ENCODE results near the gene SNRNP40. TPM values are rescaled to one million over a fixed set of nuclear protein-coding genes. Genes with fewer than 3 reads are reported as not detected.

SNRNP40 gene
- total RNA-seq, 1 experiment from 2014 or later, result 103 TPM

DNA sequence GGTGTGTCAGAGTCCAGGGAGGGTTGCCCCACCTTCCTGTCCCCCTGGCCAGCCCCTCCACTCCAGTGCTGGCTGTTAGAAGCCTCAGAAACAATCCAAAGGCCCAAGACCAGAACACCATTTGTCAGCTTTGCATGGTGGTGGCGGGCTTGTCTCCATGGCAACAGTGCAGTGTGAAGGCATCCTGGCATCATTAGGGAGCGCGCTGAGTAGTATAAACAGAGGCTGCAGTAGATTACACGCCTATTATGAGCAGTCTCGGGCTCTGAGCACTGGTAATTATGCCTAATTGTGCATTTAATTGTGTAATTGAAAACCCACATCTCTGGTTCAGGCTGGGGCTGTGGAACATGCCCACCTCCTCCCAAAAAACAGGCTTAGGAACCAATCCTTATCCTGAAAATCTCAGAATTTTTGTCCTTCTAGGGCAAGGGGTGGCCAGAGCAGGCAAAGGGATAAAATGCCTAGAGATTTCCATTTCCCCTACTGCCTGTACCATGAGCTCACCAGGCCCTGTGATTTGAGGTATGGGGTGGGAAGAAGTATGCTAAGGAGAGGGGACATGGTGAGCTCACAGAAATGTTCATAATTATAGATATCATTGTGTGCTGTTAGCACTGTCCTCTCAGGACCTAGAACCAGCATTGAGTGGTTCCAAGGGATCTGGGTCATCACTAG is 68.6 kb downstream of the SNRNP40 start:
- CTCF ChIA-PET, result interaction anchor here (0.6 to 0.9 kb wide), 2 partner anchors 47 to 1373 kb away, joined by 3 read pairs; no protein-coding TSS in a partner anchor
- no peak for DNase-seq (ENCODE audit: low spot score)

DNA sequence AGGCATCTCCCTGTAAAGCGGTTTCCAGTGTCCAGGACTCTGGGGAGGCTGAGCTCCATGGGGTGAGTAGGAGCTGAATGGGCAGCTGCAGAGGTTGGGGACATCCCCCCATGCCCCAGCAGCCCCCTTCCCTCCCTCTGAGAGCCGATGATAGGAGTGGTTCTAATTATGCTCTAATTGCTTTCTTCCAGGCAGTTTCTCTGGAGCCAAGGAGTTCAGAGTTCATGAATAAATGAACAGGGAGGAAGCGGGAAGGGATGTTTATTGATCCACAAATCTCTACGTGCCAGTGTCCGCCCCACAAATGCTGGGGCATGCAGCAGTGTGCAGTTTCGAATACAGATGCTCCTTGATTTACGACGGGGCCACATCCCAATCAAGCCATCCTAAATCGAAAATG is 72.5 kb downstream of the SNRNP40 start:
- ChIA-PET POLR2A (interaction anchor here (0.6 kb wide), 2 partner anchors 30 to 150 kb away, joined by 3 read pairs; no protein-coding TSS in a partner anchor), CTCF (interaction anchor here (0.9 to 1.6 kb wide), 3 partner anchors 10 to 43 kb away, joined by 3 to 6 read pairs (median 5); no protein-coding TSS in a partner anchor)
- 0 out of 2 replicates have a peak overlapping the region, but pooled peaks have one; percentile 8 for H3K27ac Mint-ChIP-seq
- no peaks in the 10 kb centered on the region for H3K9me3 Mint-ChIP-seq
- H3K36me3 Mint-ChIP-seq, result no peaks in the 10 kb centered on the region
- H3K4me1 Mint-ChIP-seq, result peaks cover 18% of the 10 kb centered on the region
- H3K4me3 Mint-ChIP-seq, result no peak overlapping the region
- DNase-seq (ENCODE audit: low spot score), result no peak
- no peaks in the 10 kb centered on the region for H3K27me3 Mint-ChIP-seq (ENCODE audit: low read depth)
- no peak for ATAC-seq
- TF ChIP-seq, protein P1, sequence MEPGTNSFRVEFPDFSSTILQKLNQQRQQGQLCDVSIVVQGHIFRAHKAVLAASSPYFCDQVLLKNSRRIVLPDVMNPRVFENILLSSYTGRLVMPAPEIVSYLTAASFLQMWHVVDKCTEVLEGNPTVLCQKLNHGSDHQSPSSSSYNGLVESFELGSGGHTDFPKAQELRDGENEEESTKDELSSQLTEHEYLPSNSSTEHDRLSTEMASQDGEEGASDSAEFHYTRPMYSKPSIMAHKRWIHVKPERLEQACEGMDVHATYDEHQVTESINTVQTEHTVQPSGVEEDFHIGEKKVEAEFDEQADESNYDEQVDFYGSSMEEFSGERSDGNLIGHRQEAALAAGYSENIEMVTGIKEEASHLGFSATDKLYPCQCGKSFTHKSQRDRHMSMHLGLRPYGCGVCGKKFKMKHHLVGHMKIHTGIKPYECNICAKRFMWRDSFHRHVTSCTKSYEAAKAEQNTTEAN (CRISPR knock-in tag; IDR thresholded peaks at IDR 0.05), result no peak
- TF ChIP-seq CREB1 (CRISPR knock-in tag; IDR thresholded peaks at IDR 0.05) (no peak), ELF4 (CRISPR knock-in tag; IDR thresholded peaks at IDR 0.05; ENCODE audit: low read depth) (no peak), ZNF219 (CRISPR knock-in tag; IDR thresholded peaks at IDR 0.05; ENCODE audit: borderline replicate concordance) (no peak), NFATC4 (CRISPR knock-in tag; IDR thresholded peaks at IDR 0.05) (no peak)
- TF ChIP-seq, protein P2, sequence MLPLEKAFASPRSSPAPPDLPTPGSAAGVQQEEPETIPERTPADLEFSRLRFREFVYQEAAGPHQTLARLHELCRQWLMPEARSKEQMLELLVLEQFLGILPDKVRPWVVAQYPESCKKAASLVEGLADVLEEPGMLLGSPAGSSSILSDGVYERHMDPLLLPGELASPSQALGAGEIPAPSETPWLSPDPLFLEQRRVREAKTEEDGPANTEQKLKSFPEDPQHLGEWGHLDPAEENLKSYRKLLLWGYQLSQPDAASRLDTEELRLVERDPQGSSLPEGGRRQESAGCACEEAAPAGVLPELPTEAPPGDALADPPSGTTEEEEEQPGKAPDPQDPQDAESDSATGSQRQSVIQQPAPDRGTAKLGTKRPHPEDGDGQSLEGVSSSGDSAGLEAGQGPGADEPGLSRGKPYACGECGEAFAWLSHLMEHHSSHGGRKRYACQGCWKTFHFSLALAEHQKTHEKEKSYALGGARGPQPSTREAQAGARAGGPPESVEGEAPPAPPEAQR (CRISPR knock-in tag; IDR thresholded peaks at IDR 0.05), result no peak
- TF ChIP-seq, protein P3, sequence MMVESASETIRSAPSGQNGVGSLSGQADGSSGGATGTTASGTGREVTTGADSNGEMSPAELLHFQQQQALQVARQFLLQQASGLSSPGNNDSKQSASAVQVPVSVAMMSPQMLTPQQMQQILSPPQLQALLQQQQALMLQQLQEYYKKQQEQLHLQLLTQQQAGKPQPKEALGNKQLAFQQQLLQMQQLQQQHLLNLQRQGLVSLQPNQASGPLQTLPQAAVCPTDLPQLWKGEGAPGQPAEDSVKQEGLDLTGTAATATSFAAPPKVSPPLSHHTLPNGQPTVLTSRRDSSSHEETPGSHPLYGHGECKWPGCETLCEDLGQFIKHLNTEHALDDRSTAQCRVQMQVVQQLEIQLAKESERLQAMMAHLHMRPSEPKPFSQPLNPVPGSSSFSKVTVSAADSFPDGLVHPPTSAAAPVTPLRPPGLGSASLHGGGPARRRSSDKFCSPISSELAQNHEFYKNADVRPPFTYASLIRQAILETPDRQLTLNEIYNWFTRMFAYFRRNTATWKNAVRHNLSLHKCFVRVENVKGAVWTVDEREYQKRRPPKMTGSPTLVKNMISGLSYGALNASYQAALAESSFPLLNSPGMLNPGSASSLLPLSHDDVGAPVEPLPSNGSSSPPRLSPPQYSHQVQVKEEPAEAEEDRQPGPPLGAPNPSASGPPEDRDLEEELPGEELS (CRISPR knock-in tag; IDR thresholded peaks at IDR 0.05), result no peak
- TF ChIP-seq, protein P4, sequence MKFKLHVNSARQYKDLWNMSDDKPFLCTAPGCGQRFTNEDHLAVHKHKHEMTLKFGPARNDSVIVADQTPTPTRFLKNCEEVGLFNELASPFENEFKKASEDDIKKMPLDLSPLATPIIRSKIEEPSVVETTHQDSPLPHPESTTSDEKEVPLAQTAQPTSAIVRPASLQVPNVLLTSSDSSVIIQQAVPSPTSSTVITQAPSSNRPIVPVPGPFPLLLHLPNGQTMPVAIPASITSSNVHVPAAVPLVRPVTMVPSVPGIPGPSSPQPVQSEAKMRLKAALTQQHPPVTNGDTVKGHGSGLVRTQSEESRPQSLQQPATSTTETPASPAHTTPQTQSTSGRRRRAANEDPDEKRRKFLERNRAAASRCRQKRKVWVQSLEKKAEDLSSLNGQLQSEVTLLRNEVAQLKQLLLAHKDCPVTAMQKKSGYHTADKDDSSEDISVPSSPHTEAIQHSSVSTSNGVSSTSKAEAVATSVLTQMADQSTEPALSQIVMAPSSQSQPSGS (CRISPR knock-in tag; IDR thresholded peaks at IDR 0.05; ENCODE audit: borderline replicate concordance, low read depth), result no peak

More for the DNA sequence above, 68.6 kb downstream of the SNRNP40 start:
- POLR2A ChIA-PET, result no interaction called here
- no peak for ATAC-seq
- Mint-ChIP-seq H3K9me3 (no peaks in the 10 kb centered on the region), H3K27ac (no peak overlapping the region), H3K4me3 (no peak overlapping the region), H3K36me3 (no peaks in the 10 kb centered on the region), H3K4me1 (peaks cover 10% of the 10 kb centered on the region), H3K27me3 (ENCODE audit: low read depth) (no peaks in the 10 kb centered on the region)
- TF ChIP-seq SMAD4 (CRISPR knock-in tag; IDR thresholded peaks at IDR 0.05) (no peak), ZNF423 (CRISPR knock-in tag; IDR thresholded peaks at IDR 0.05) (no peak), MXD4 (CRISPR knock-in tag; IDR thresholded peaks at IDR 0.05; ENCODE audit: borderline replicate concordance) (no peak), NFATC4 (CRISPR knock-in tag; IDR thresholded peaks at IDR 0.05) (no peak), HMGA2 (CRISPR knock-in tag; IDR thresholded peaks at IDR 0.05) (no peak), NR3C1 (CRISPR knock-in tag; conservative IDR thresholded peaks at IDR 0.05; ENCODE audit: low read depth) (no peak), ATF1 (CRISPR knock-in tag; IDR thresholded peaks at IDR 0.05) (no peak), ZNF263 (CRISPR knock-in tag; IDR thresholded peaks at IDR 0.05; ENCODE audit: low read depth) (no peak), TCF7 (CRISPR knock-in tag; IDR thresholded peaks at IDR 0.05; ENCODE audit: low read depth) (no peak), JUN (CRISPR knock-in tag; IDR thresholded peaks at IDR 0.05) (no peak), SP1 (CRISPR knock-in tag; conservative IDR thresholded peaks at IDR 0.05) (no peak), ELF4 (CRISPR knock-in tag; IDR thresholded peaks at IDR 0.05; ENCODE audit: low read depth) (no peak), TP53 (CRISPR knock-in tag; IDR thresholded peaks at IDR 0.05) (no peak)
- TF ChIP-seq, protein P5, sequence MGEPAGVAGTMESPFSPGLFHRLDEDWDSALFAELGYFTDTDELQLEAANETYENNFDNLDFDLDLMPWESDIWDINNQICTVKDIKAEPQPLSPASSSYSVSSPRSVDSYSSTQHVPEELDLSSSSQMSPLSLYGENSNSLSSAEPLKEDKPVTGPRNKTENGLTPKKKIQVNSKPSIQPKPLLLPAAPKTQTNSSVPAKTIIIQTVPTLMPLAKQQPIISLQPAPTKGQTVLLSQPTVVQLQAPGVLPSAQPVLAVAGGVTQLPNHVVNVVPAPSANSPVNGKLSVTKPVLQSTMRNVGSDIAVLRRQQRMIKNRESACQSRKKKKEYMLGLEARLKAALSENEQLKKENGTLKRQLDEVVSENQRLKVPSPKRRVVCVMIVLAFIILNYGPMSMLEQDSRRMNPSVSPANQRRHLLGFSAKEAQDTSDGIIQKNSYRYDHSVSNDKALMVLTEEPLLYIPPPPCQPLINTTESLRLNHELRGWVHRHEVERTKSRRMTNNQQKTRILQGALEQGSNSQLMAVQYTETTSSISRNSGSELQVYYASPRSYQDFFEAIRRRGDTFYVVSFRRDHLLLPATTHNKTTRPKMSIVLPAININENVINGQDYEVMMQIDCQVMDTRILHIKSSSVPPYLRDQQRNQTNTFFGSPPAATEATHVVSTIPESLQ (CRISPR knock-in tag; IDR thresholded peaks at IDR 0.05), result no peak
- TF ChIP-seq, protein P6, sequence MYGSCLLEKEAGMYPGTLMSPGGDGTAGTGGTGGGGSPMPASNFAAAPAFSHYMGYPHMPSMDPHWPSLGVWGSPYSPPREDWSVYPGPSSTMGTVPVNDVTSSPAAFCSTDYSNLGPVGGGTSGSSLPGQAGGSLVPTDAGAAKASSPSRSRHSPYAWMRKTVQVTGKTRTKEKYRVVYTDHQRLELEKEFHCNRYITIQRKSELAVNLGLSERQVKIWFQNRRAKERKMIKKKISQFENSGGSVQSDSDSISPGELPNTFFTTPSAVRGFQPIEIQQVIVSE (CRISPR knock-in tag; IDR thresholded peaks at IDR 0.05; ENCODE audit: borderline replicate concordance), result no peak
- TF ChIP-seq, protein P7, sequence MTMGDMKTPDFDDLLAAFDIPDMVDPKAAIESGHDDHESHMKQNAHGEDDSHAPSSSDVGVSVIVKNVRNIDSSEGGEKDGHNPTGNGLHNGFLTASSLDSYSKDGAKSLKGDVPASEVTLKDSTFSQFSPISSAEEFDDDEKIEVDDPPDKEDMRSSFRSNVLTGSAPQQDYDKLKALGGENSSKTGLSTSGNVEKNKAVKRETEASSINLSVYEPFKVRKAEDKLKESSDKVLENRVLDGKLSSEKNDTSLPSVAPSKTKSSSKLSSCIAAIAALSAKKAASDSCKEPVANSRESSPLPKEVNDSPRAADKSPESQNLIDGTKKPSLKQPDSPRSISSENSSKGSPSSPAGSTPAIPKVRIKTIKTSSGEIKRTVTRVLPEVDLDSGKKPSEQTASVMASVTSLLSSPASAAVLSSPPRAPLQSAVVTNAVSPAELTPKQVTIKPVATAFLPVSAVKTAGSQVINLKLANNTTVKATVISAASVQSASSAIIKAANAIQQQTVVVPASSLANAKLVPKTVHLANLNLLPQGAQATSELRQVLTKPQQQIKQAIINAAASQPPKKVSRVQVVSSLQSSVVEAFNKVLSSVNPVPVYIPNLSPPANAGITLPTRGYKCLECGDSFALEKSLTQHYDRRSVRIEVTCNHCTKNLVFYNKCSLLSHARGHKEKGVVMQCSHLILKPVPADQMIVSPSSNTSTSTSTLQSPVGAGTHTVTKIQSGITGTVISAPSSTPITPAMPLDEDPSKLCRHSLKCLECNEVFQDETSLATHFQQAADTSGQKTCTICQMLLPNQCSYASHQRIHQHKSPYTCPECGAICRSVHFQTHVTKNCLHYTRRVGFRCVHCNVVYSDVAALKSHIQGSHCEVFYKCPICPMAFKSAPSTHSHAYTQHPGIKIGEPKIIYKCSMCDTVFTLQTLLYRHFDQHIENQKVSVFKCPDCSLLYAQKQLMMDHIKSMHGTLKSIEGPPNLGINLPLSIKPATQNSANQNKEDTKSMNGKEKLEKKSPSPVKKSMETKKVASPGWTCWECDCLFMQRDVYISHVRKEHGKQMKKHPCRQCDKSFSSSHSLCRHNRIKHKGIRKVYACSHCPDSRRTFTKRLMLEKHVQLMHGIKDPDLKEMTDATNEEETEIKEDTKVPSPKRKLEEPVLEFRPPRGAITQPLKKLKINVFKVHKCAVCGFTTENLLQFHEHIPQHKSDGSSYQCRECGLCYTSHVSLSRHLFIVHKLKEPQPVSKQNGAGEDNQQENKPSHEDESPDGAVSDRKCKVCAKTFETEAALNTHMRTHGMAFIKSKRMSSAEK (CRISPR knock-in tag; IDR thresholded peaks at IDR 0.05; ENCODE audit: borderline replicate concordance), result no peak

Data from WTC11 (cell line).